Left lung (tissue), 10 donors: Measurements from ENCODE around the gene IFT122. TPM values are rescaled to one million over a fixed set of nuclear protein-coding genes. Genes with fewer than 3 reads are reported as not detected.
"Not testable (repeated sequence)": the region's sequence is repeated elsewhere in the genome, so short reads cannot be mapped to it uniquely, and the experiment has no call there.

Source experiments
- ATAC-seq: fragments of 200-7000 bp; cut with Tn5 transposase; one replicate; pipeline ENCODE4 v1.9.1; 2020; ENCODE audit warnings: moderate library complexity
- DNase-seq, 4 donors: peaks; one replicate each; pipeline ENCODE4 v3.0.0-alpha.2; 2013 to 2020
- H3K27ac ChIP-seq, 2 donors: fragments of 200-600 bp; sonication (generic) in 1 of 2; one replicate each; pipeline versions ENCODE4 v1.5.0 to v1.8.0; 2020 to 2021
- H3K27me3 ChIP-seq, 2 donors: fragments of 200-600 bp; sonication (generic) in 1 of 2; one replicate each; pipeline versions ENCODE4 v1.5.0 to v1.8.0; 2020 to 2021
- H3K36me3 ChIP-seq, 2 donors: fragments of 200-600 bp; sonication (generic) in 1 of 2; one replicate each; pipeline versions ENCODE4 v1.5.0 to v1.8.0; 2020 to 2021
- H3K4me1 ChIP-seq, 2 donors: fragments of 200-600 bp; one replicate each; pipeline ENCODE4 v1.8.0; 2021
- H3K4me3 ChIP-seq, 2 donors: fragments of 200-600 bp; sonication (generic) in 1 of 2; one replicate each; pipeline versions ENCODE4 v1.5.0 to v1.8.0; 2020 to 2021; ENCODE audit warnings: mild to moderate bottlenecking in 1 of 2
- H3K9me3 ChIP-seq, 2 donors: fragments of 200-600 bp; sonication (generic) in 1 of 2; one replicate each; pipeline versions ENCODE4 v1.5.0 to v1.8.0; 2020 to 2021
- intact Hi-C, 2 donors: fragments of 100-400 bp; cut with DNase I; formaldehyde crosslinking; loops; one replicate each; pipeline versions ENCODE4 v1.11.2 to v1.14.2; 2022
- polyA plus RNA-seq, 6 donors: library from polyadenylated mRNA; unstranded; fragments of 120-200 nt; gene quantifications; one replicate each; pipeline ENCODE4 v1.2.1, GENCODE V29; 2013; ENCODE audit not compliant: insufficient read length in 6 of 6
- total RNA-seq, 2 donors: library from RNA; stranded (reverse); fragmentation: NEBNext Ultra II Directional; extraction: Animal tissue kit (Norgen Biotek cat#: 25700); gene quantifications; one replicate each; pipeline ENCODE4 v1.2.1, GENCODE V29; 2021
- TF ChIP-seq, protein P1 (sequence below), 2 donors: fragments of 200-600 bp; sonication (generic) in 1 of 2; IDR thresholded peaks; one replicate each; pipeline versions ENCODE4 v1.5.0 to v1.8.0; 2021; ENCODE audit warnings: antibody characterized with exemption in 2 of 2
- donor health status: DM: no; HTN: yes; CAD: no.
- donor health status: DM: no; HTN: no; CAD: no.

IFT122 gene
- total and polyA plus RNA-seq, 8 donors: 21.2 to 79.7 (median 71.3) TPM

DNA sequence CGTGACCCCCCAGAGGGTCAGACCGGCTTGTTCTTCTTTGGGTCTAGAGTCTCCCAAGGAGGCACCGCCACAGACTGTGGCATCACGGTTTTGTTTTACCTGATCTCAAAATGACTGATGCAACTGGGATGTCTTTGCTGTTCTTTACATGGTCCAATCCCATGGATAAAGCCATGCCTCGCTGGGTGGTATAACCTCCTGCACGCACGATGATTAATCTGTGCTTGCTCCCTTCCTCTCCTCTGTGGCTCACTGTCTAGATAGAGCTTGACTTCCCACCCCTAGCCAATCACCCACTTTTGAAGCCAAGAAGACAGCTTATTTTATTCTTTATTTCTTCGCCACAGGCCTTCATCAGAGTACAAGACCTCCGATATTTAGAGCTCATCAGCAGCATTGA is 51.8 kb downstream of the IFT122 start:
- H3K27me3 ChIP-seq: no peaks in the 10 kb centered on the region
- DNase-seq: peak in 1 of 4 donors; percentile 42

DNA sequence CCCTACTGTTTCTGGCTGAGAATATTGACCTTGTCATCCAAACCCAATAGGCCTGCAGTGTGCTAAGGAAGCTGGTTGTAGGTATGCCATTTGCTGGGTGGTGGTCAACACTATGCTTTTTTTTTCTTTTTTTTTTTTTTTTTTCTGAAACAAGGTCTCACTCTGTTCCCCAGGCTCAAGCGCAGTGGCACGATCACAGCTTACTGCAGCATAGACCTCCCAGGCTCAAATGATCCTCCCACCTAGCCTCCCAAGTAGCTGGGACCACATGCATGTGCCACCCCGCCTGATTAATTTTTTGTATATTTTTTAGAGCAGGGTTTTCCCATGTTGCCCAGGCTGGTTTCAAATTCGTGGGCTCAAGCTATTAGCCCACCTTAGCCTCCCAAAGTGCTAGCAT is 52.7 kb downstream of the IFT122 start:
- no peak for ATAC-seq
- Histone ChIP-seq H3K36me3 (peaks cover 0 to 33% of the 10 kb centered on the region in 2 donors), H3K27ac (no peak overlapping the region), H3K9me3 (no peaks in the 10 kb centered on the region), H3K4me1 (peaks cover 3 to 32% of the 10 kb centered on the region in 2 donors), H3K27me3 (no peaks in the 10 kb centered on the region), H3K4me3 (no peak overlapping the region)
- intact Hi-C loops: loop anchor here in 1 of 2 donors (10.0 kb wide), 2 partner anchors 102 to 332 kb away; no protein-coding TSS in a partner anchor
- DNase-seq: peak in 1 of 4 donors; percentile 32
- TF ChIP-seq, protein P1, sequence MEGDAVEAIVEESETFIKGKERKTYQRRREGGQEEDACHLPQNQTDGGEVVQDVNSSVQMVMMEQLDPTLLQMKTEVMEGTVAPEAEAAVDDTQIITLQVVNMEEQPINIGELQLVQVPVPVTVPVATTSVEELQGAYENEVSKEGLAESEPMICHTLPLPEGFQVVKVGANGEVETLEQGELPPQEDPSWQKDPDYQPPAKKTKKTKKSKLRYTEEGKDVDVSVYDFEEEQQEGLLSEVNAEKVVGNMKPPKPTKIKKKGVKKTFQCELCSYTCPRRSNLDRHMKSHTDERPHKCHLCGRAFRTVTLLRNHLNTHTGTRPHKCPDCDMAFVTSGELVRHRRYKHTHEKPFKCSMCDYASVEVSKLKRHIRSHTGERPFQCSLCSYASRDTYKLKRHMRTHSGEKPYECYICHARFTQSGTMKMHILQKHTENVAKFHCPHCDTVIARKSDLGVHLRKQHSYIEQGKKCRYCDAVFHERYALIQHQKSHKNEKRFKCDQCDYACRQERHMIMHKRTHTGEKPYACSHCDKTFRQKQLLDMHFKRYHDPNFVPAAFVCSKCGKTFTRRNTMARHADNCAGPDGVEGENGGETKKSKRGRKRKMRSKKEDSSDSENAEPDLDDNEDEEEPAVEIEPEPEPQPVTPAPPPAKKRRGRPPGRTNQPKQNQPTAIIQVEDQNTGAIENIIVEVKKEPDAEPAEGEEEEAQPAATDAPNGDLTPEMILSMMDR (IDR thresholded peaks at IDR 0.05): no peak

More for the DNA sequence above, 51.8 kb downstream of the IFT122 start:
- Histone ChIP-seq H3K9me3 (no peaks in the 10 kb centered on the region), H3K36me3 (peaks cover 0 to 33% of the 10 kb centered on the region in 2 donors), H3K27ac (no peak overlapping the region), H3K4me3 (no peak overlapping the region), H3K4me1 (peaks cover 10 to 41% of the 10 kb centered on the region in 2 donors)
- intact Hi-C loops: loop anchor here in 1 of 2 donors (10.0 kb wide), 2 partner anchors 103 to 333 kb away; no protein-coding TSS in a partner anchor
- TF ChIP-seq, protein P1 (IDR thresholded peaks at IDR 0.05): no peak
- no peak for ATAC-seq

DNA sequence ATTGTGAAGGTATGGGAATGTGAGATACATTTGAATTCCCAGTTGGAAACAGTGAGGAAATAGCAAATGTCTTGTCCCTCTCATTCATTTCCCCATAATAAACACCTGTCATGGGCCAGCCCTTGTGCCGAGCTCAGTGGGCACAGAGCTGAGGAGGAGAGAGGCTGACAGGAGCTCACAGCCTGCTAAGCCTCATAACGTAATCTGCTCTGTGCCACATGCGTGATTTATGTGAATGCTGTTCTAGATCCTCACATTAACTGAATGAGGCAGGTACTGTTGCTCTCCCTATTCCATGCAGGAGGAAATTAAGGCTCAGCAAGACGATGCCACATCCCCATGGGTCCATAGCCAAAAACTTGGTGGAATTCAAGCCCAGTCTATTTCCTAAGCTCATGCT is 53.2 kb downstream of the IFT122 start:
- H3K36me3 ChIP-seq: peaks cover 0 to 33% of the 10 kb centered on the region in 2 donors
- DNase-seq (no peak), ATAC-seq (no peak)
- intact Hi-C loops: loop anchor here in 1 of 2 donors (10.0 kb wide), 2 partner anchors 102 to 332 kb away; no protein-coding TSS in a partner anchor
- TF ChIP-seq, protein P1 (IDR thresholded peaks at IDR 0.05): no peak
- H3K27ac ChIP-seq: no peak overlapping the region
- no peaks in the 10 kb centered on the region for H3K27me3 ChIP-seq
- H3K4me3 ChIP-seq: no peak overlapping the region
- peaks cover 6 to 32% of the 10 kb centered on the region in 2 donors for H3K4me1 ChIP-seq
- H3K9me3 ChIP-seq: no peaks in the 10 kb centered on the region

DNA sequence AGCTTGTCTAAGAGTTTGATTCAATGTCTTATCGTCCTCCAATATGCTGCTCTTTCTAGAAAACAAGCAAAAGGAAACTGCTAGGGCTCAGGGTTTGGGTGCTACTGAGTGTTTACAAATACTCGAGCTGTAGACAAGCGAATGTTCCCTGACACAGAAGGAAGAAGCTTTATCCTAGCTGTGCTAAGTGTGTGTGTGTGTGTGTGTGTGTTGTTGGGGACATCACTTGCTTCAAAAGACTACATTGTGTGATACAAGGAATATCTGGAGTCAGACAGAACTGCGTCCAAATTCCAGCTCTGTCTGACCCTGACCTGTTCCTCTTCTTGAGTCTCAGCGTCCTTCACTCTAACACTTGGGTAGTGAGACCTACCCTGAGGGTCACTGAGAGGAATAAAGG is 54.5 kb downstream of the IFT122 start:
- intact Hi-C loops: loop anchor here in 1 of 2 donors (10.0 kb wide), 2 partner anchors 100 to 330 kb away; no protein-coding TSS in a partner anchor
- H3K27me3 ChIP-seq, H3K4me3 ChIP-seq, DNase-seq, ATAC-seq, H3K9me3 ChIP-seq: not testable (repeated sequence)
- peaks cover 0 to 27% of the 10 kb centered on the region in 2 donors for H3K36me3 ChIP-seq
- H3K4me1 ChIP-seq: peaks cover 7 to 40% of the 10 kb centered on the region in 2 donors
- peak overlapping the region; percentile 53 to 72 for H3K27ac ChIP-seq

DNA sequence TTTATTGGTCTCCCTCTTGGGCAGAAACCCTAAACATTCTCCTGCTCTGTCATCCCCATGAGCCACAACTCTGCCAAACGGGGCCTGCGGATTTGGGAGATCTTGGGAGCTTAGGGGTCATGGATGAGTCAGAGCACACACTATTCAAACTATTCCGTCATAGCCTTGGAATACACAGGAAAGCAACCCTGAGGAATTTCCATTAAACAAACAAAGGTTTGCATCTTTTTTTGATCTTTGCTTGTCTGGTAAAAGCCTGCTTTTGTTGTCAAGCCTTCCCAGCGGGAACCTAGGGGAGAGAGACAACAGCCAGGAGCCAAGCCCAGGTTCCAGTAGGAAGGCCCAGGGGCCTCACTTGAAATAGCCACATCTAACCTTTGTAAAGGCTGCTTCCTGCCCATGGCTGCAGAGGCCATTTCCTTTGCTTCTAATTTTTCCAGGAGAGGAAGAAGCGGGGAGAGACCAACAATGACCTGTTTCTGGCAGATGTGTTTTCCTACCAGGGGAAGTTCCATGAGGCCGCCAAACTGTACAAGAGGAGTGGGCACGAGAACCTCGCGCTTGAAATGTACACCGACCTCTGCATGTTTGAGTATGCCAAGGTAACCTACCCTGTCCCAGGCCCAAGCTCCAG is 55.1 kb downstream of the IFT122 start:
- Histone ChIP-seq H3K36me3 (peaks cover 0 to 31% of the 10 kb centered on the region in 2 donors), H3K4me1 (peaks cover 7 to 39% of the 10 kb centered on the region in 2 donors), H3K27ac (peak overlapping the region; percentile 53 to 72)
- H3K9me3 ChIP-seq, H3K27me3 ChIP-seq, DNase-seq, H3K4me3 ChIP-seq, ATAC-seq: not testable (repeated sequence)
- intact Hi-C loops: loop anchor here in 1 of 2 donors (10.0 kb wide), 2 partner anchors 100 to 330 kb away; no protein-coding TSS in a partner anchor

DNA sequence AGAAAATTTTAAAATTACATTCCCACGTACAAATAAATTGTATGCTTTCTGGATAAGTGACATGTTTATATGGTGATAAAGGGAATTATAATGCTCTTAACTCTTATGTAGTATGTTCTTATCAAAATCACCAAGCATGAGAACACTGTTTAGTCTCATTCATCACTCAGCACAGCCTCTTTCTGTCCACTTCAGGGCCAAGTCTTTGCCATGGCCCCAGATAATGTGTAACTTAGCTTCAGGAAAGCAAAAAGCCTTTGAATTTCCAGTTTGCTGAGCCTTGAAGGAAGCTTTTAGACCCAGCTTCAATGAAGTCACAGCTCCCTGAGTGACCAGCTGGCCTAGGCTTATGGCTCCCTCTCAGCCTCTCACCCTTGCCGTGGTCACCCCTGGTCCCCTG is 57.9 kb downstream of the IFT122 start:
- not testable (repeated sequence) for H3K27me3 ChIP-seq, H3K4me3 ChIP-seq, H3K9me3 ChIP-seq, DNase-seq
- intact Hi-C loops: loop anchor here in 1 of 2 donors (10.0 kb wide), 2 partner anchors 97 to 327 kb away; no protein-coding TSS in a partner anchor
- Histone ChIP-seq H3K36me3 (peaks cover 0 to 31% of the 10 kb centered on the region in 2 donors), H3K4me1 (peaks cover 7 to 35% of the 10 kb centered on the region in 2 donors), H3K27ac (peak overlapping the region; percentile 59 to 67)
- peak; percentile 34 for ATAC-seq

DNA sequence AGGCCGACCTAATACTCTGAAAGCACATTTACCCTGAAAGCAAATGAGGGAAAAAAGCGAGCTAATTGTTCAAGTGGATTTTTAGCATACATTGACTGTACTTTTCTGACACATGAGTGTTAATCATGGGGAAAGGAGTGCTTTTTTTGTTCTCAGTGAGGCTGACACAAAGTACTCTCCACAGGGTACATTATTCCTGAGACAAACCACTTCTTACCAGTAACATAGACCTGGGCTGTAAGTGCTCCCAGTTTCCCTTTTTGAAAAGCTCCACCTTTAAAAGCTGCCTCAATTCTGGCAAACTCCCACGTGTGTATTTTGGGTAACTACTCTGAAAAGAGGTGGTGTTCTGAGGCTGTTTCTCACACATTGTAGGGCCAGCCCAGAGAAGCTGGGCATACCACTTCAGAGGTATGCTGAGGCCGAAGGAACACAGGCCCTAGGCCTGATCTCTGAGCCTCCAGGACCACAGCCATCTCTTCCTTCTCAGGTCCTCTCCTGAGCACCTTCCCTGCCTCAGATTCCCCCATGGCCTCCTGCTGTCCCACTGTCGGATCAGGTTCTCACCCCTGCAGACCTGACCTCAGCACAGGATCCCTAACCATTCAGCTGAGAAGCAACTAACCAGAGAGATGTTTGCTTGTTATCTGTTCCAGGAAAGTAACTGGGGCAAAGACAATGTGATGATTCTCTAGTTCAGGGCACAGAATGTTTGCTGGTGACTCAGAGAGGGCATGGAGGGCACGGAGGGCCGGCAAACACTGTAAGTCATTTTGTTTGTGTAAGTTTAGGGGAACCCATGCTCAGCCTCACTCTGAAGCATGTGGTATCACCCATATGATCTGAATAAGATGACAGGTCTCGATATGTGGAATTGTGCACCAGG is 58.8 kb downstream of the IFT122 start:
- ATAC-seq: peak; percentile 79
- peaks cover 7 to 34% of the 10 kb centered on the region in 2 donors for H3K4me1 ChIP-seq
- not testable (repeated sequence) for H3K9me3 ChIP-seq, DNase-seq, H3K4me3 ChIP-seq, H3K27me3 ChIP-seq
- H3K27ac ChIP-seq: peak overlapping the region; percentile 65 to 67
- H3K36me3 ChIP-seq: peaks cover 0 to 36% of the 10 kb centered on the region in 2 donors
- intact Hi-C loops: loop anchor here in 1 of 2 donors (10.0 kb wide), 2 partner anchors 96 to 326 kb away; no protein-coding TSS in a partner anchor

DNA sequence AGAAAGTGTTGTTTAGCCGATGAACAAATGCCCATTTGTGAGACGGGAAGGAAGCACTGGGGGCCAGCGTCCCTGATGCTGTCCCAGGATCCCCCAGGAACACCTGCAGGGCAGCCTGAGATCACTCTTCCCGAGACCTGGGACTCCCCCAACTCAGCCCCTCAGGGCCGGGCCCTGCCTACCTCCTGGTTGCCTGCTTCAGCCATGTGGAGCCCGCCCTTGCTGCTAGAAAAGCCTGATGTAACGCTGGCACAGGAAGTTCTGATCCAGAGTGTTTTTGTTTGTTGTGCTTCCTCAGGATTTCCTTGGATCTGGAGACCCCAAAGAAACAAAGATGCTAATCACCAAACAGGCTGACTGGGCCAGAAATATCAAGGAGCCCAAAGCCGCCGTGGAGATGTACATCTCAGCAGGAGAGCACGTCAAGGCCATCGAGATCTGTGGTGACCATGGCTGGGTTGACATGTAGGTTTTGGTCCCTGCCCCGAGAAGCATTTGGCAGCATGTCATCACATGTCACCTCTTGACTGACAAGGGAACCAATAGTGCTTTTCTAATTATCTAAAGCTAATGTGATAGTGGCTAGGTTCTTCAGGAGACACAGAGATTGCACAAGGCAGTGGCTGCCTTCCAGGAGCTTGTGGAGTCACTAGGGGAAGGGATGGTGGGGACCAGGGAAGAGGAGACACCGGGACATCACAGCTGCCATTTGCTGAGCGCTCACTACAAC is 59.7 kb downstream of the IFT122 start:
- Histone ChIP-seq H3K4me1 (peaks cover 7 to 27% of the 10 kb centered on the region in 2 donors), H3K27ac (peak overlapping the region in 1 of 2 donors; percentile 67), H3K36me3 (peaks cover 0 to 45% of the 10 kb centered on the region in 2 donors)
- H3K4me3 ChIP-seq, H3K9me3 ChIP-seq, ATAC-seq, H3K27me3 ChIP-seq: not testable (repeated sequence)
- peak in 1 of 4 donors; percentile 20 for DNase-seq
- intact Hi-C loops: loop anchor here in 1 of 2 donors (10.0 kb wide), 2 partner anchors 95 to 325 kb away; no protein-coding TSS in a partner anchor
